Esophagus squamous epithelium (tissue), 4 donors: ENCODE measurements around the gene KCNK4.

ENCODE experiments used
- CTCF ChIP-seq, 6 experiments: fragments of 450-650 bp in 4 of 6; fragments of 200-600 bp in 2 of 6; sonication (generic) in 2 of 6; IDR thresholded peaks; one replicate each; pipeline ENCODE4 v1.5.1; 2016 to 2019; ENCODE audit warnings: antibody characterized with exemption in 6 of 6, mild to moderate bottlenecking in 4 of 6, moderate library complexity in 4 of 6
- POLR2A ChIP-seq, 4 donors: fragments of 450-650 bp; IDR thresholded peaks; one replicate each; pipeline ENCODE4 v1.6.1; 2017; ENCODE audit warnings: antibody characterized with exemption in 4 of 4, mild to moderate bottlenecking in 4 of 4, moderate library complexity in 3 of 4

GRCh38 chr11:64312947-64313346, 21.8 kb downstream of the KCNK4 start:
- TF ChIP-seq POLR2A (IDR thresholded peaks at IDR 0.05) (no peak), CTCF (IDR thresholded peaks at IDR 0.05) (no peak)
